Keratinocyte (primary cell): ENCODE results near the gene FHAD1. TPM values are rescaled to one million over a fixed set of nuclear protein-coding genes. Genes with fewer than 3 reads are reported as not detected.

Experiments used
- DNase-seq: peaks from one replicate; pipeline ENCODE4 v3.0.0-alpha.2; 2011; ENCODE audit warnings: low read depth, missing footprints, low spot score
- FAIRE-seq: peaks from 2 replicates; lab custom pipeline; 2011; peaks lifted over from hg19 to GRCh38; lab: Jason Lieb, UNC
- H2AFZ ChIP-seq: 2 replicates; pipeline ENCODE4 v1.6.0; 2012; ENCODE audit warnings: low read length, control low read depth, inconsistent platforms; ENCODE audit not compliant: control insufficient read depth
- H3K27ac ChIP-seq: 2 replicates; pipeline ENCODE4 v1.5.1; 2011; ENCODE audit warnings: low read length; ENCODE audit not compliant: control insufficient read depth, insufficient read depth
- H3K27me3 ChIP-seq: 3 replicates; pipeline ENCODE4 v1.6.0; 2011; ENCODE audit warnings: low read length; ENCODE audit not compliant: control insufficient read depth, insufficient read depth; ENCODE audit errors: extremely low read depth
- H3K36me3 ChIP-seq, 2 experiments: 2 replicates in 1 of 2; 3 replicates in 1 of 2; pipeline ENCODE4 v1.5.1; 2011; ENCODE audit warnings: low read length in 2 of 2, mild to moderate bottlenecking in 1 of 2; ENCODE audit not compliant: control insufficient read depth in 2 of 2, insufficient read depth in 2 of 2; ENCODE audit errors: extremely low read depth in 1 of 2
- H3K4me1 ChIP-seq: 3 replicates; pipeline ENCODE4 v1.5.1; 2011; ENCODE audit warnings: low read length; ENCODE audit not compliant: control insufficient read depth, insufficient read depth; ENCODE audit errors: extremely low read depth
- H3K4me2 ChIP-seq: 3 replicates; pipeline ENCODE4 v1.6.0; 2011; ENCODE audit warnings: low read depth, low read length; ENCODE audit not compliant: control insufficient read depth, insufficient read depth; ENCODE audit errors: extremely low read depth
- H3K4me3 ChIP-seq, 3 experiments: fragments of 200-600 bp in 1 of 3; sonication (generic) in 1 of 3; 2 replicates in 2 of 3; 3 replicates in 1 of 3; pipeline ENCODE4 v1.5.1; 2011 to 2016; ENCODE audit warnings: low read length in 3 of 3, mild to moderate bottlenecking in 3 of 3, control low read depth in 2 of 3, inconsistent platforms in 1 of 3, low read depth in 1 of 3, mixed read lengths in 1 of 3, mixed run types in 1 of 3, moderate library complexity in 1 of 3; ENCODE audit not compliant: control insufficient read depth in 2 of 3, insufficient read depth in 2 of 3; ENCODE audit errors: extremely low read depth in 1 of 3
- H3K79me2 ChIP-seq: 2 replicates; pipeline ENCODE4 v1.6.0; 2012; ENCODE audit warnings: low read length; ENCODE audit not compliant: control insufficient read depth, insufficient read depth
- H3K9ac ChIP-seq: 3 replicates; pipeline ENCODE4 v1.6.0; 2011; ENCODE audit warnings: low read length; ENCODE audit not compliant: control insufficient read depth, insufficient read depth; ENCODE audit errors: extremely low read depth
- H3K9me1 ChIP-seq: 3 replicates; pipeline ENCODE4 v1.6.0; 2011; ENCODE audit warnings: low read length; ENCODE audit not compliant: control insufficient read depth, insufficient read depth; ENCODE audit errors: extremely low read depth
- H3K9me3 ChIP-seq: 2 replicates; pipeline ENCODE4 v1.5.1; 2012; ENCODE audit warnings: low read depth, low read length; ENCODE audit not compliant: control insufficient read depth
- H4K20me1 ChIP-seq: 3 replicates; pipeline ENCODE4 v1.6.0; 2011; ENCODE audit warnings: low read length; ENCODE audit not compliant: control insufficient read depth, insufficient read depth; ENCODE audit errors: extremely low read depth
- CTCF ChIP-seq, 3 experiments: IDR thresholded peaks in 1 of 3; conservative IDR thresholded peaks in 1 of 3; optimal IDR thresholded peaks in 1 of 3; 2 replicates in 2 of 3; 3 replicates in 1 of 3; pipeline versions ENCODE3 to v1.5.1; 2011; ENCODE audit warnings: low read length in 3 of 3, mild to moderate bottlenecking in 3 of 3, moderate library complexity in 2 of 3, control low read depth in 1 of 3, inconsistent platforms in 1 of 3; ENCODE audit not compliant: insufficient read depth in 2 of 3; ENCODE audit errors: extremely low read depth in 1 of 3
- EZH2 ChIP-seq: IDR thresholded peaks from one replicate; pipeline ENCODE4 v1.6.1; 2012; ENCODE audit warnings: inconsistent platforms, mild to moderate bottlenecking, low read length, moderate library complexity
- dilution Hi-C: fragments of 300-500 bp; cut with MboI; formaldehyde crosslinking; loops from one replicate; pipeline ENCODE4 v1.7.0; 2020; ENCODE audit warnings: low sequenced_read_pairs; ENCODE audit not compliant: extremely low pct_ligation_motif_present
- polyA plus RNA-seq, 5 experiments: library from polyadenylated mRNA; depleted of rRNA in 3 of 5; stranded (reverse) in 3 of 5; stranded (forward) in 1 of 5; unstranded in 1 of 5; fragments of >200 nt; gene quantifications; 1 replicate in 1 of 5; 2 replicates in 3 of 5; 3 replicates in 1 of 5; pipeline versions ENCODE4 v1.2.1 to v1.2.3, GENCODE V29; 2011 to 2012; ENCODE audit warnings: missing spikeins in 2 of 5, low read depth in 1 of 5, low replicate concordance in 1 of 5

Gene FHAD1
- polyA plus RNA-seq, 1 donor (not counting 4 experiments of a cell fraction or from before 2014, with no cell fraction given) = 0.09 TPM

GRCh38 chr1:15336866-15337265, 89.8 kb downstream of the FHAD1 start:
- no peak overlapping the region for H3K4me2 ChIP-seq
- no peak overlapping the region for H3K27ac ChIP-seq
- no peak for DNase-seq
- peaks cover 18% of the 10 kb centered on the region for H3K4me1 ChIP-seq
- H3K9ac ChIP-seq = no peak overlapping the region
- H3K79me2 ChIP-seq = no peaks in the 10 kb centered on the region
- dilution Hi-C loops = loop anchor here (10.0 kb wide), 1 partner anchor 78 kb away; no protein-coding TSS in a partner anchor
- no peaks in the 10 kb centered on the region for H4K20me1 ChIP-seq
- no peaks in the 10 kb centered on the region for H3K27me3 ChIP-seq
- H3K4me3 ChIP-seq = no peak overlapping the region
- FAIRE-seq = no peak
- H3K9me1 ChIP-seq = no peaks in the 10 kb centered on the region
- no peaks in the 10 kb centered on the region for H3K36me3 ChIP-seq
- no peak for TF ChIP-seq CTCF (optimal IDR thresholded peaks at IDR 0.05 in 1 of 3, IDR thresholded peaks at IDR 0.05 in 1 of 3, conservative IDR thresholded peaks at IDR 0.05 in 1 of 3; ENCODE audit: extremely low read depth in 1 of 3, insufficient read depth in 2 of 3, low read length in 3 of 3)
- no peak for TF ChIP-seq EZH2
- H3K9me3 ChIP-seq = no peaks in the 10 kb centered on the region
- no peak overlapping the region for H2AFZ ChIP-seq

- DNase-seq (no peak), FAIRE-seq (peak; percentile 71)
- no peak overlapping the region for H3K9ac ChIP-seq
- no peak overlapping the region for H3K4me3 ChIP-seq
- dilution Hi-C loops = loop anchor here (10.0 kb wide), 1 partner anchor 77 kb away; no protein-coding TSS in a partner anchor
- peaks cover 24% of the 10 kb centered on the region for H3K4me1 ChIP-seq
- no peaks in the 10 kb centered on the region for H4K20me1 ChIP-seq
- H3K27me3 ChIP-seq = no peaks in the 10 kb centered on the region
- H2AFZ ChIP-seq = peak overlapping the region; percentile 4
- no peaks in the 10 kb centered on the region for H3K9me3 ChIP-seq
- no peak overlapping the region for H3K27ac ChIP-seq
- H3K4me2 ChIP-seq = peak overlapping the region; percentile 15
- no peaks in the 10 kb centered on the region for H3K9me1 ChIP-seq
- no peaks in the 10 kb centered on the region for H3K36me3 ChIP-seq
- no peaks in the 10 kb centered on the region for H3K79me2 ChIP-seq
- TF ChIP-seq CTCF (optimal IDR thresholded peaks at IDR 0.05 in 1 of 3, IDR thresholded peaks at IDR 0.05 in 1 of 3, conservative IDR thresholded peaks at IDR 0.05 in 1 of 3; ENCODE audit: extremely low read depth in 1 of 3, insufficient read depth in 2 of 3, low read length in 3 of 3) (no peak), EZH2 (no peak)
Measured at GRCh38 chr1:15337656-15338402, 90.8 kb downstream of the FHAD1 start.
